Measurements from ENCODE around the gene TMCO4.
A peak's percentile ranks its signal among the peaks of the same experiment; 100 is the strongest.
"Not testable (repeated sequence)": the region's sequence is repeated elsewhere in the genome, so short reads cannot be mapped to it uniquely, and the experiment has no call there.

The TMCO4 gene

DNA sequence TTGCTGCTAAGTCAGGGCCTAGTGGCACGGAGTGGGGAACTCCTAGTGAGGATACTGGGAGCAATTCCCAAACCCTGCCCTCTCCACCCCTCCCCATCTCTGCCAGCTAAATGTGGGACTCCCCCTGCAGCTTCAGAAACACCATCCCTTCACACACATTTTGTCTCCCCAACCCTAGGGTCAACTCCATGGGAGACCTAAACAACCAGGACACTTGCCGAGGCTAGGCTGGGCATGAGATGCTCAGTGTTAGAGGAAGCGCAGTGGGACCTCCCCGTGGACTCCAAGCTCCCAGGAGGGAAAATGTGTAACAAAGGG is 13.9 kb upstream of the TMCO4 start:
- no peak for DNase-seq (ENCODE audit: low read depth)

DNA sequence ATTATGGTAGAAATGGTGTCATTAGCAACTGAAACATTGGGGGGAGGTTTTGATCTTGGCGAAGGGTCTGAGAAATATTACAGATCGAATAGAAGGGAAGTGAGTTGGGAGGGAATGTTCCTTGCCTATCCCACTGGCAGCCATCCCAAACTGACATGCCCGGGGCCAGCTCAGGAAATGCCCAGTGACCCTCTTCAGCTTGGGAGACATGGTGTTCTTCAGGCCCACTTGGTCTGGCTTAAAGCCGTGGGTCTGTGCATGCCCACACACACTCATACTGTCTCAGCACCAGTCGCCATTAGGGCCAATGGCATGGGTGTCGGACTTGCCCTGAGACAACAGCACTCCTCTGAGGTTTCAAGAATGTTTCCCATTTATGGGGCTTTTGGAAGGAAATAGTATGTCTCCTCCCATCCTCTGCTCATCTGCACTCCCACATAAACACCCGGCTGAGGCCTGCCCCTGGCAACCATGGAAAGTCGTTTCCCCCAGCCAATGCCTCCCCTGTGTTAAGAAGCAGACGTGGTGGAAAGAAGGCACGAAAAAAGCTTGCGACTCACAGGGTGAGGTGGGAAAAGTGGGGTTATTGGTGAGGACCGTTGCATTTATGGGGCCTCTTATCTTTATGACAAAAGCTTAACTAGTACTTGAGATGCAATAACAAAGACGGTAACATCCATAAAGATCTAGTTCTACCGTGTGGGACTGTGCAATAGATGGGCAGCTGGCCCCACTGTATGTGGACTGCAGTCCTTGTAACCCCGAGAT is 13.3 kb upstream of the TMCO4 start:
- DNase-seq (ENCODE audit: low read depth), result no peak

DNA sequence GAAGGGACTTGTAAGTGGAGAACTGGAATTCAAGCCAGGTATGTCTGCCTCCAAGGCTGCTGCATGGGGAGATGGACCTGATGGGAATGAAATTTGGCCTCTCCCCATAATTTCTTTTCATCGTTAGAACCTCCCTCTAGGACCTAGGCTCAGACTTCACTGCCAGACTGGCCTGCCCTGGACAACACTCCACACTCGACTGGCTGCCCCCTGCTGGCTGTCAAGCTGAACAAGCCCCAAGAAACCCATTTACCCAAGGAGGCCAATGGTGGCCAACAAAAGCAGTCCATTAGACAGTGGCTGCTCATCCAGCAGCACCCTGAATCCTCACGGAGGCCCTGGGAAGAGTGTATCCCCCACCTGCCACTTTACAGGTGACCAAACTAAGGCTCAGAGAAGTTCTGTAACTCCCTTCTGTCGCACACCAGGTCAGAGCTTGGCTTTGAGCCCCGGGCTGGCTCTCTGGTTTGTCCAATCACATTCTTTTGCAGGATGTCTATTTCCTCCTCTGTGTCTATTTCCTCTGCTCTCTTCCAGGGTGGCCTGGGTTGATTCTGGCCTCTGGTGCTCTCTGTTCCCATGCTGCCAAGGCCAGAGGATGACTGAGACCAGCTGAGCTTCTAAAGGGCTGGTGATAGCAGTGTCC is 11.6 kb upstream of the TMCO4 start:
- DNase-seq (ENCODE audit: low read depth), result no peak

DNA sequence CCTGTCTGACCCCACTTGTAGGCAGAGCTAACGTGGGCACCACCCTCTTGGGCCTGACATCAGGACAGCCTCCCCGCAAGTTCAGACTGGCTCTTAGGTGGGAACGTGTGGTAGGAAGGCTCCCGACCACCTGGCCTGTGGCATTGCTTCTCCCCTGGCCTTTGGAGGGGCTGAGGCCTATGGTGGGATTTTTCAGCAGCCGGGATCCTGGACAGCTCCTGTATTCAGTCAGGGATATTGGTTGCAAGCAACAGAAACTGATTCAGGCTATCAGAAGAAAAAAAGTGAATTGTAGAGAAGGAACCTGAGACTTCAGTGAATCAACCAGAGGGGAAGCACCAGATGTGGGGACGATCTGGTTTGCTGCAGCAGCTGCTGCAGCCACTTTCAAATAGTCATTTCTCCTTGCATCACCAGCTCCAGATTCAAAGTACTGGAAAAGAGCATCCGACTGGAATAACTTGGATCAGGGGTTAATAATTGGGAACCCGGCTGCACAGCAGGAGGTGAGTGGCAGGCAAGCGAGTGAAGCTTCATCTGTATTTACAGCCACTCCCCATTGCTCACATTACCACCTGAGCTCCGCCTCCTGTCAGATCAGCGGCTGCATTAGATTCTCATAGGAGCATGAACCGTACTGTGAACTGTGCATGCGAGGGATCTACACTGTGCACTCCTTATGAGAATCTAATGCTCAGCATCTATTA is 9.5 kb upstream of the TMCO4 start:
- no peak for DNase-seq (ENCODE audit: low read depth)

DNA sequence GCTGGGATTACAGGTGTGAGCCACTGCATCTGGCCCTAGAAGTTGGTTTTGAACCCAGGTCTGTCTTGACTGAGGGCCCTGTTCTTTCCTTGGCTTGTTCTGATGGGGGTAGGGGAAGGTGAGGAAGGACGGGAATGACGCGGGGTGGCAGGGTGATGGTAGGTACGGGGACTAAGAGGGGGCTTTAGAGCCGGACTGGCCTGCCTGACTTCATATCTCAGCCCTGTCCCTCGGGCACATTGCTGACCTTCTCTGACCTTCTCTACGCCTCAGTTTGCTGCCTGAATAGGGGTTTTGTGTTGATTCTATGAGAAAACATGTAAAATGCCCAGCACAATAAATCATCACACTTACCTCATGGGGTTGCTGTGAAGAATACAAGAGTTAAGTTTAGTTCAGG is 8.6 kb upstream of the TMCO4 start:
- no peak for DNase-seq (ENCODE audit: low read depth)

DNA sequence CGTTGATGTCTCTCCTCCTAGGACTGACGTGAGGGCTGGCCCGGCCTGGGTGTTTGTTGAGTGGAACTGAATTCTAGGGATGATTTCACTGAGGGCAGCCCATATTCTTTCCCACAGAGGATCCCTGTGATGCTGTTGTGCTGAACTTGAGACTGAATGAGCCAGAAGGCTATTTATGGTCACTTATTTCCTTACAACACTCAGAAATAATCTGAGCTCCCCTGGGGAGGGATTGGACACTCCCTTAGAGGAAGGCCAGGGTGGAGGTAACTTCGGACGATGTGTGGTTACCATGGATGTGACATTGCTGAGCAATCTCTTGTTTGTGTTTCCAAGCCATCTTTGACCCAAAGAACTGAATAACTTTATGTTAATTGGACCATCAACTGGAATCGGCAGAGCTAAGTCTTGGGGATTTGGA is 5.1 kb upstream of the TMCO4 start:
- no peak for DNase-seq (ENCODE audit: low read depth)

DNA sequence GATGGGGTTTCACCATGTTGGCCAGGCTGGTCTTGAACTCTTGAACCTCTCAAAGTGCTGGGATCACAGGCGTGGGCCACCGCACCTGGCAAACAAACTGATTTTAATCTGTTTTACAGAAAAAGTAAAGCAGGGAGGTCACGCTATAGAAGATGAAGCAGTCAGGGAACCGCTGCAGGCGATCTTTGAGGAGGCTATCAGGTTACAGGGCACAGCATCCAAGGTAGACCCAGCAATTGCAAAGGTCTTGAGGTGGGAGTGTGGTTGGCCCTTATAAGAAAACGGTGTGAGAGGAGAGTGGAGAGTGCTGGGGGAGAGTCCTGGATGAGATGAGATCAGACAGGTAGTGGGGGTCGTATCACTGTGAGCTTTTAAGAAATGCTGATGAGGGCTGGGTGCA is 2.6 kb upstream of the TMCO4 start:
- no peak for DNase-seq (ENCODE audit: low read depth)

DNA sequence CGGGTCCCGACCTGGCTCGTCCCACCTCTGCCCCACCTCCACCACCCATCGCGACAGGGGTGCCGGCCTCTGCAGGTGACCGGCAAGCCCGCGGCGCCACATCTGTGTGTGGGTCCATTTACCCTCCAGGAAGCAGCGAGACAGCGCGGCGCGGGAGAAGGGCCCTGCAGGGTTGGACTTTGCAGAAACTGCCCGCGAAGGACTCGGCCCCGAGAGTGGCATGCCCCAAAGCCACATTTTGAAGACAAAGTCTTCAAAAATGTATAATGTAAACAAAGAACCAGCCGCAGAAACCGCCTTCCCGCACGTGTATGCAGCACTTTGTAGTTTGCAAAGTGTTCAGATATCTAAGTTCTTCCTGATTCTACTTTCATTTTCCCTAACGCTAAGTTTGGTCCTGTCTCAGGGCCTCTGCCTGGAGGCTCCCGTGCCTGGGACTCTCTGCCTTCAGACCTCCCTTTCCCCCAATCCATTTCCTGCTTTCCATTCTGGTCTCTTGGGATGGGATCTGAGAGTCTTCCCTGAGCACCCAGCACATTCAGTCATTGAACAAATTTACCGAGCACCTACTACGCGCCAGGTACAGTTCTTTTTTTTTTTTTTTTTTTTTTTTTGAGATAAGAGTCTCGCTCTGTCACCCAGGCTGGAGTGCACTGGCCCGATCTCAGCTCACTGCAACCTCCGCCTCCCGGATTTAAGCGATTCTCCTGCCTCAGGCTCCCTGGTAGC is 524 bp upstream of the TMCO4 start:
- peak; percentile 14 for DNase-seq (ENCODE audit: low read depth)

DNA sequence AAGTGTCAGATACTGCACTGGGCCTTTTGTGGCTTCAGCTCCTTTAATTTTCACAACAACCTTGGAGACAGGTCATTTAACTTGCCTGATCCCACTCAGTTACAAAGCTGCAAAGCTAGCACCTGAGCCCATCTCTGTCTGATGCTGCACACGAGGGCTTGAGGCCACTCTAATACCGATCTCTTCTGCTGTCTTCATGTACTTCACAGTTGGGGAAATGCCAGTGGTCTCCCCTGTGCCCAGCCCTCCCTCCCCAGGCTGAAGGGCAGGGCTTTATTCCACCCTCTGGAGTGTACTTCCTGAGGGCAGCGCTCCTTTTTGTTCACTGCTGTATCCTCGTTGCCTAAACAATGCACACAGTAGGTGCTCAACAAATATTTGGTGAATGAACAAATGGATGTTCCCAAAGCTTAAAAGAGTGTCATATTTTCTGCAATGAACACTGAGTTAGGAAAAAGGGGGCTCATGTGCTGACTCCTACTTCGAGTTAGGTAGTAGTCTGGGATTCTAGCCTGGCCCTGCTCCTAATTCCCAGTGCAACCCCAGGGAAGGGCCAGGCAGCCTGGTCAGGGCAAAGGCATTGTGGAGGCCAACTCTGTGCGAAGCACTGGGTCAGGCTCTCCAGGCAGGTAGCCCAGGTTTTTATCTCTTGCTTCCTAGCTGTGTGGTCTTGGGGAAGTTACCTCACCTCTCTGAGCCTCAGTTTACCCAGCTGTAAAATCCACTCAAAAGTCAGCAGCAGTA is 1.1 kb downstream of the TMCO4 start:
- no peak for DNase-seq (ENCODE audit: low read depth)

DNA sequence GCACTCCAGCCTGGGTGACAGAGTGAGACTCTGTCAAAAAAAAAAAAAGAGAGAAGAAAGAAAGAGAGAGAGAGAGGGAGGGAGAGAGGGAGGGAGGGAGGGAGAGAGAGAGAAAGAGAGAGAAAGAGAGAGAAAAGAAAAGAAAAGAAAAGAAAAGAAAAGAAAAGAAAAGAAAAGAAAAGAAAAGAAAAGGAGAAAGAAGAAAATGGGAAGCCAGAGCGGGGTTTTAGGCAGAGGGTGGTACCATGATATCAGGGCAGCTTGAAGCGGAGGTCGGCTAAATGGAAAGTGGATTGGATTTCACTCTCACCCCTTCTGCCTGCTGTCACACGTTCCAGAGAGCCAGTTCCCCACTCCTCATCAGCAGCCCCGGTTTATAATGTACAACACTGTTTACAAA is 1.9 kb downstream of the TMCO4 start:
- no peak for DNase-seq (ENCODE audit: low read depth)

DNA sequence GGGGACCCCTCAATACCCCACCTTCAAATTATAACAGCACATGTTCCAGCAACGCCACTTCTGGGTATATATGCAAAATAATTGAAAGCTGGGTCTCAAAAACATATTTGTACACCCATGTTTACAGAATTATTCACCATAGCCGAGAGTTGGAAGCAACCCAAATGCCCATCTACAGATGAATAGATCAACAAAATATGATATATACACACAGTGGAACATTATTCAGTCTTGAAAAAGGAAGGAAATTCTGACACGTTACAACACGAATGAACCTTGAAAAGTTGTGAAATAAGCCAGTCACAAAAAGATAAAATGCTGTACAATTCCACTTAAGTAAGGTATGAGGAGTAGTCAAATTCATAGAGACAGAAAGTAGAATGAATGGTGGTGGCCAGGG is 5.1 kb downstream of the TMCO4 start:
- DNase-seq (ENCODE audit: low read depth), result no peak

DNA sequence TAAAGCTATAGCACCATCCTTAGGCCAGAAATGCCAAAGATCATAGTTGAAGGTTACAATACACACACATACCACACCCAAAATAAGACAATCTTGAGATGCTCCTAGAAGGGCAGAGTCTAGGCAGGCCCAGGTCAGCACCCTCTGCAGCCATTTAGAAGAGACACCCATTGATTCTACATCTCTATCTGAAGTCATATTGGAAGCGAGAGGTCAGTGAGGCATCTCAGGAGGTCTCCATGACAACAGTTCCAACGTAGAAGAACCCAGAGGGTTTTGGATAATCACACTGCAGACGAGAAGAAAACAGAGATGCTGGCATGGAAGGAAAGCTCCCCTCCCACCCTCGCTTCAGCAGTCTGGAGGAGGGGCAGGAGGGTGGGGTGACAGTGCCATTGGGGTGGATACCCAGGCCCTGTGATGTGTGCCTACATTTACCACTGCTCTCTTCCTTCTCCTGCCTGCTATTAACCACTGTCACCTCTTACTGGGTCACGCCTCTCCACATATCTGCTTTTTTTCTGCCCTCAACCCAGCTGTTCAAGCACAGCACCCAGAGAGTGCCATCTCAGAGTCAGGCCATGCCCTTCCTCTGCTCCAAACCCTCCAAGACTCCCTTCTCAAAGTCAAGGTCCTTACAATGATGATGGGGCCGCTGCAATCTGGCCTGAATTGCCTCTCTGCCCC is 6.2 kb downstream of the TMCO4 start:
- no peak for DNase-seq (ENCODE audit: low read depth)

DNA sequence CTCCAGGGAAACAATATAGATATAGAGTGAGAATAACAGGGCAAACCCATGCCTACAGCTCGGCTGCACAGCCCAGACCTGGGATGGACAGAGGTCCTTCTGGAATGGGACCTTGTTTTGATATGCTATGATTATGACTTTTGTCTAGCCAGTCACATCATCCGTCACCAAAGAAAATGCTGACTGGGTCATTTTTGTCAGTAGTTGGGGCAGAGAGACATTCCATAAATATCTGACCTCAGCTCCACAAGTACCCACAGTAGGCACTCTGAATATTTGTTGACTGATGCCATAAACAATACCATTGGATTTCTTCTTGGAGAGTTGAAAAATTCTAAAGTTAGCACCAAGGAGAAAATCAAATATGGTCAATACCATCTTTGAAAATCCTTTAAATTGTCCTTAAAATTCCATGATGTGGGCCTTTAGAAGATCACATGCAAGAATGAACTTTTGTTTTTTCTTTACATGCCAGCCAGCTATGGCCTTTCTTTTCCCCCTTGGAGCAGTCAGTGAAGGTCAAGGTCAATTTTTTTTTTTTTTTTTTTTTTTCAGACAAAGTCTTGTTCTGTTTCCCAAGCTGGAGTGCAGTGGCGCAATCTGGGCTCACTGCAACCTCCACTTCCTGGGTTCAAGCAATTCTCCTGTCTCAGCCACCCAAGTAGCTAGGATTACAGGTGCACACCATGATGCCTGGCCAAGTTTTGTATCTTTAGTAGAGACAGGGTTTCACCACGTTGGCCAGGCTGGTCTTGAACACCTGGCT is 7.3 kb downstream of the TMCO4 start:
- no peak for DNase-seq (ENCODE audit: low read depth)

DNA sequence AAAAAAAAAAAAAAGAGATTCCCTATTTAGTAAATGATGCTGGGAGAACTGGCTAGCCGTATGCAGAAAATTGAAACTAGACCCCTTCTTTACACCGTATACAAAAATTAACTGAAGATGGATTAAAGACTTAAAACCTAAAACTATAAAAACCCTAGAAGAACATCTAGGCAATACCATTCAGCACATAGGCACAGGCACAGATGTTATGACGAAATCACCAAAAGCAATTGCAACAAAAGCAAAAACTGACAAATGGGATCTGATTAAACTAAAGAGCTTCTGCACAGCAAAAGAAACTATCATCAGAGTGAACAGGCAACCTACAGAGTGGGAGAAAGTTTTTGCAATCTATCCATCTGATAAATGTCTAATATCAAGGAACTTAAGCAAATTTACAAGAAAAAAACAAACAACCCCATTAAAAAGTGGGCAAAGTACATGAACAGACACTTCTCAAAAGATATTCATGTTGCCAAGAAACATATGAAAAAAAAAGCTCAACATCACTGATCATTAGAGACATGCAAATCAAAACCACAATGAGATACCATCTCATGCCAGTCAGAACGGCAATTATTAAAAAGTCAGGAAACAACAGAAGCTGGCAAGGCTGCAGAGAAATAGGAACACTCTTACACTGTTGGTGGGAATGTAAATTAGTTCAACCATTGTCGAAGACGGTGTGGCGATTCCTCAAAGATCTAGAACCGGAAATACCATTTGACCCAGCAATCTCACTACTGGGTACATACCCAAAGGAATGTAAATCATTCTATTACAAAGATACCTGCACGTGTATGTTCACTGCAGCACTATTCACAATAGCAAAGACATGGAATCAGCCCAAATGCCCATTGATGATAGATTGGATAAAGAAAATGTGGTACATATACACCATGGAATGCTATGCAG is 9.4 kb downstream of the TMCO4 start:
- not testable (repeated sequence) for DNase-seq (ENCODE audit: low read depth)

DNA sequence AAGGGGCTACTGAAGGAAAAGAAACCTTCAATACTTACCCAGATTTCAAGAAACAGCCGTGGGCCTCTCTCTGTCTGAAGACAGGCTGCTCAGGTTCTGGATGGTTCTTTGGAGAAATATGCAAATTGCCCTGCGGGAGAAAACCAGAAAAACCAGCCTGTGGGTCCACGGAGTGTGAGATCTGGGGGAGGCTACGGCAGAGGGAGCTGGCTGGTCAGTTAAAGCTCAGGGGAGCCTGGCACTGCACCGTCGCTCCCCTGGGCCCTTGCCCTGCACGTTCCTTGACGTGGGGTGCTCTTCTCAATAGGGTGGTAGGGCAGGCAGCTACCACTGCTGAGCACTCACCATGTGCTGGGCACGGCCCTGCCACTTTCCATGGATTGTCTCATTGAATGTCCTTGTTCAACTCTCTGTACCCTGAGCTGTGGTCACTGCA is 12.7 kb downstream of the TMCO4 start:
- DNase-seq (ENCODE audit: low read depth), result no peak

DNA sequence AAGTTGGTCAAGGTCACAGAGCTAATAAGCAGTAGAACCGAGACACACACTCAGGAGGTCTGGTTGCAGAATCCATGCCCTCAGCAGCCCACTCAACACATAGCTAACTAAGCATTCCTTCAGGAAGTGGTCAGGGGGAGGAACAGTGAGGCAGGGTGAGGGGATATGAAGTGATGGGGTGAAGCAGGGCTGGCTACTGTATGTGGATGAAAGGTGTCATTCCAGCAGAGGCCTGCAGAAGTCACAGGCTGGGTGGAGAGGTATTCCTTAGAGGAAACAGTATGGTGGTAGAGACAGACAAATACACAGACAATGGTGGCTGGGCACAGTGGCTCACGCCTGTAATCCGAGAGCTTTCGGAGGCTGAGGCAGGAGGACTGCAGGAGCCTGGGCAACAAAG is 14.1 kb downstream of the TMCO4 start:
- DNase-seq (ENCODE audit: low read depth), result no peak

DNA sequence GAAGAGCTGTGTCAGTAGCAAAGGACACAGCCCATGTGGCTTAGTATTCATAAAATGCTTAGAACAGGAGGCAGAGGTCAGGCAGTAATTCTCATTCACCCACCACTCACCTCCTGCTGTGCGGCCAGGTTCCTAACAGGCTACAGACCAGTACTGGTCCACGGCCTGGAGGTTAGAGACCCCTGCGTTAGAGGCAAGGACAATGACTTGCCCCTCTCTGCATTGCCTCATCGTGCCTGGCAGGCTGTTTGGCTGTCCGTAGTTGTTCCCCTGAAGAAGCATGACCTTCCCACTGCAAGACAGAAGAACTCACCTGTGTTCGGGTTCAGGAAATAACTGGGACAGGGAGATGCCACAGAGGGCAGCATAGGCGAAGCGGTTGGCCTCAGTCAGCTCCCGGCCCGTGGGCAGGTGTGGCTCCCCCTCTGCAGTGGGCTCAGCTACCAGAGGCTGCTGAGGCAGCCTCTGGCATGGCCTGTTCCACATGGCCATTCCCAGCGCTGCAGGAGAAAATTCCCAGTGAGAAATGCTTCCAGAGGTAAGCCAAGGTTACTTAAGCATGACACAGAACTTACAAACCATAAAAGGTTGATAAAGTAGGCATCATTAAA is 19.3 kb downstream of the TMCO4 start:
- no peak for DNase-seq (ENCODE audit: low read depth)

DNA sequence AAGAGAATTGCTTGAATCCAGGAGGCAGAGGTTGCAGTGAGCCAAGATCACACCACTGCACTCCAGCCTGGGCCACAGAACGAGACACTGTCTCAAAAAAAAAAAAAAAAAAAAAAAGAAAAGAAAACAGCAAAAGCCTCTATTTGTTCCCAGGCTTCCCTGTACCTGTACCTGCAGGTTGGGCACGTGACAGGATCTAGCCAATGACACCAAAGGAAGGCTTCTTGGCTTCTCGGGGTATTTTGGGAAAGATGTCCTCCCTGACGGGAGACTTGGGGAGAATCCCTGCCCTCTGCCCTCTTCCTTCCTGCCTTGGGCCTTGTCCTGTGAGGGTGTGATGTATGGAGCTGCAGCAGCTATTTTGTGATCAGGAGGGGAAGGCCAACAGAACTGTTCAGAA is 22.8 kb downstream of the TMCO4 start:
- DNase-seq (ENCODE audit: low read depth), result no peak

DNA sequence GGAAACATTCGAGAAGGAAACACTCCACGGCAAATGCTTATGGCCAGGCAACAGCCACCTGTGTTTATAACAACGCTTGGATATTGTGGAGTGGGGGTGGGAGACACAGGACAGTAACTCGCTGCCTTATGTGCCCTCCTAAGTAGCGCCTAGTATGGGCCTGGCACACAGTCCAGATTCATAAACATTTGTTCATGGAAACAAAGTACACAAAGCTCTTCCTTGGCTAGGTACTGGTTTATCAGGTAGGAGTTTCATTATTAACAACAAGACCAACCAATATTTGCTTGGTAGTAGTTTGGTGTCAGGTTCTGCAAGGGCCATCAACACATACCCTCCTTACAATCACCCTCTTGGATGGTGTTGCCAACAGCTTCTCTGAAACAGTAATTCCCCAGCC is 23.4 kb downstream of the TMCO4 start:
- no peak for DNase-seq (ENCODE audit: low read depth)

All from activated gamma-delta T cell treated with anti-CD3 and anti-CD28 coated beads, Interleukin-2, amount 50 U/mL, for 16 hours (primary cell).